ENCODE data around the gene SFMBT2.

SFMBT2 gene

GRCh38 chr10:7410862-7411670, at the start of gene SFMBT2:
SFMBT2 (minus strand) TSS chr10:7411034; CDS start chr10:7381898, 29,136 bp downstream.
- DNase-seq (ENCODE audit: low read depth) = peak; percentile 25

GRCh38 chr10:7460006-7460405, 49.2 kb upstream of the SFMBT2 start:
- no peak for DNase-seq (ENCODE audit: low read depth)

DNA sequence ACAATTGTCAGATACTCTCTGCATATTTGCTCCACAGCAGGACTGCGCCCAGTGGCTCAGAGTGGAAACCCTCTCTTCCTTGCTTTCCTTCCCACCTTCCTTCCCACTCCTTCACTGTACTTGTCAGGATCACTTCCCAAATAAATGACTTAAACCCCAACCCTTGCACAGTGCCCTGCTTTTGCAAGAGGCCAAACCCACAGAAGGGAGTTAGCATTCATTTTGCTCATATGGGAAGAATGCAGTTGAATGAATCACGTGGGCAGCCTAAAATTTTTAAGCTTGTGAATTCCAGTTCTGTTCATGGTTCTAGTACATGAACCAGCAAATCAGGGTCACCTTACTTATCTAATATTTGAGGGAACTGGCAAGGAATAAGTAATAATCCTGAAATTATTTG, 47.7 kb upstream of the SFMBT2 start:
- peak; percentile 11 for DNase-seq (ENCODE audit: low read depth)

- DNase-seq (ENCODE audit: low read depth) = no peak
Measured at GRCh38 chr10:7457478-7458316, 46.9 kb upstream of the SFMBT2 start.

DNA sequence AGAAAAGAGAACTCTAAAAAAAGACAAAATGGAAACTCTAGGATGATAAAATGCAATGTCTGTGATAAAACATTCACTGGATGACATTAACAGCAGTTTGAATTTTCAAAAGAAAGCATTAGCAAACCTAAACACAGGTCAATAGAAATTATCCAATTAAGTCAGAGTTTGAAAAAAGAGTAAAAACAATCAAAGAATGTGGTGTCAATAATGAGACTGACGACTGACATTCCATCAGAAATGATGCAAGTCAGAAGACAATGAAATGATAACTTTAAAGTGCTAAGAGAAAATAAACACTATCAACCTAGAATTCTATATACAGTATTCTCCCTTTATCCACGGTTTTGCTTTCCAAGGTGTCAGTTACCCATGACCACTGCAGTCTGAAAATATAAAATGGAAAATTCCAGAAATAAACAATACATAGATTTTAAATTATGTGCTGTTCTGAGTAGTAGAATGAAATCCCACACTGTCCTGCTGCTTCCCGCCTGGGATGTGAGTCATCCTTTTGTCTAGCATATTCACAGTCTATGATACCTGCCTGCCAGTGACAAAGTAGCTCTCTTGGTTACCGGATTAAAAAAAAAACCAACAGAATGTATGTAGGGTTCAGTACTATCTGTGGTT, 38.3 kb upstream of the SFMBT2 start:
- DNase-seq (ENCODE audit: low read depth) = no peak

DNA sequence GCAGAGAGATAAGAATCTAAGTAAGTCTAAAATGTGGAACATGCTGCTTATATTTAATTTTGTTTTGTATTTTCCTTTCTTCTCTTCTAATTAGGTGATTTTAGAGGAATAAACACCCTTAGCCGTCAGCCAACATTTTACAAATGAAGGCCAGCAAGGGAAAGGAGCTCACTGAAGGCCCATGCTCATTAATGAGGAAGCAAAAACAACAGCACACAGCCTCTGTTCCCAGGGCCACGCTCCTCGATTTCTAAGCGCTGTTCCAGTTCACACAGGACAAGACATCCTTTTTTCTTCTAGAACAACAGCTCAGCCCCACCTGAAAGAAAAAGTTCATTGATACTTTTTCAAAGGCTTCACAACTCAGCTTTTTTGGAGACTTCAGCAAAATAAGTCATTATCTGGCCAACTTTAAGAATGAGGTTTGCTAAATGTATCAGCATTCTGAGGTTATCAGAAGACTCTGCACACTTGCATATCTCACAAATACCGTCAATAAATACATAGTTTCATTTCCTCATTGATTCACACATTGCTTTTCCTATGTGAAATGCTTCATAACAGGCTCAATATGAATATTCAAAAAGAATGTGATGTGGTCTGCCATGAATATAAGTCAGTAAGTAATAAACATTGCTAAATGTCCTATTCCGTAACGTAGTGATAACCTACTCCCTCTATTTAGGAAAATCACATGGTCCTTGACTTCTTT, 34.8 kb upstream of the SFMBT2 start:
- no peak for DNase-seq (ENCODE audit: low read depth)

DNA sequence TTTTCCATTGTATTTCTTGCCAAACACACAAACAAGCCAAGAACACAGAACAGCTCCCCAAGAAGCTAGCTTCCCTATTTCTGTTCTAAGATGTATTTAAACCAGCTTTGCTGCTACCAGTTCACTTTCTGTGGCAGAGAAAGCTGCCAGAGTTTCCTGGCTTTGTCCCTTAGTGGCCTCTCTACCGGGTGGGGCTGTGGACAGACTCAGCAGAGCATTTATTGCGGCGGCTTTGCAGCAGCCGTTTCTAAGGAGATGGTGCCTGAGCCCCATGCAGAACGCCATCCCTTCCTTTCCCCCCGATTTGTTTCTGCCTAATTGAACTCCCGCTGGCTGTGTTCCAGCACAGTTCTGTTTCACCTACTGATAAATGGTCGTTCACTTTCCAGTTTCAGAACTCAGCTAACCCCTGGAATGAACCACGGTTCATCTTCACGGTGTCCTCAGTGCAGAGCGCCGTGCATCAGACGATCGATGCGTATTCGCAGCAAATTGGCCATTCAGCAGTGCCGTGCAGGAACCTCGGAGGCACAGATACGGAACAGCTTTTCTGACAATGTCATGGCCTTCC, 33.8 kb upstream of the SFMBT2 start:
- no peak for DNase-seq (ENCODE audit: low read depth)

GRCh38 chr10:7443036-7443435, 32.2 kb upstream of the SFMBT2 start:
- no peak for DNase-seq (ENCODE audit: low read depth)

- no peak for DNase-seq (ENCODE audit: low read depth)
Measured at GRCh38 chr10:7441403-7442147, 30.7 kb upstream of the SFMBT2 start.

DNA sequence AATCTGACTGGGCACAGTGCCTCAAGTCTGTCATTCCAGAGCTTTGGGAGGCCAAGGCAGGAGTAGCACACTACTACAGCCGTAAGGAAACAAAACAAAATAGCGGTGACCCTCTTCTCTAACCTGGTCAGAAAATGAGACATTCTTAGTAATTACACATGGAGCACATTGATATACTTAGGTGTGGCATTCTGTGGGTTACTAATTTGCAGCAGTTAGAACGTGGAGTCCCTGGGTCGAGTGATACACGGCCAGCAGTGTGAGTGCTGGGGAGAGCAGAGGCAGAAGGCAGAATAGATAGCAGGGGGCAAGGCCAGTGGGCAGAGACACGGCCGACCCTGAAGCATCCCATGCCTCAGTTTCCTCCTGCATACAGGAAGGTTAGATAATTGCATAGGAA, 28.9 kb upstream of the SFMBT2 start:
- DNase-seq (ENCODE audit: low read depth) = no peak

DNA sequence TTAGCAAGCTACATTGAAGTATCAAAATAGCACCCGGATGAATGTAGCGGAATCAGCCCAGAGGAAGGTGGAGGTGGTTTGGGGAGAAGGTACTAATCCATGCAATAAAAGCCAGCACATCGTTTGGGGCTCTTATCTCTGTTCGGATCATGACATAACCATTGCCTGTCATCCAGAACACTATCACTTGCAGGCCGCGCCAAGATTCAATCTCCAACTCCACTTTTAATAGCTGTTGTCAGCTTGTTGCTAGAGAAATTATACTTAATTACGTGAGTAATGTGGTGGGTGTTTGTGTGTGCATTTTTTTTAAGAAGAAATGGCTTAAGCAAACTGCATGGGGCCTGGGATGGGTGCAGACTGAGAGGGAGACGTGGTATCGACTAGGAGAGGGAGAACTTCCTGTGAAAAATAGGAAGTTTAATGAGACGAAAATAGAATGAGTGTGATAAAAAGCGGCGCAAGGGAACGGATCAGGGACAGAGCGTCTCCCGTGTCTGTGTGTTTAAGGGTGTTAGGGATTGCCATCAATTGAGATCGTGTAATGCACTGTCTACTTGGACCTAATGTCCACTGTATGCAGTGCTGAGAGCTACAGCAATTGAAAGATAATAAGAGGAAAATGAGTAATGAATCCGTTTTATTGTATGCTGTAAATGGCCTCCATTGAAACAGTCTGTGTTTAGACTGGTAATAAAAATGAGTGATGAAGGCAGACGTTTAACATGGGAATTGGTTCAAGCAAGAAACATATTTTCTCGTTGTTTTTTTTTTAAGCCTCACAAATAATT, 27.6 kb upstream of the SFMBT2 start:
- DNase-seq (ENCODE audit: low read depth) = no peak

DNA sequence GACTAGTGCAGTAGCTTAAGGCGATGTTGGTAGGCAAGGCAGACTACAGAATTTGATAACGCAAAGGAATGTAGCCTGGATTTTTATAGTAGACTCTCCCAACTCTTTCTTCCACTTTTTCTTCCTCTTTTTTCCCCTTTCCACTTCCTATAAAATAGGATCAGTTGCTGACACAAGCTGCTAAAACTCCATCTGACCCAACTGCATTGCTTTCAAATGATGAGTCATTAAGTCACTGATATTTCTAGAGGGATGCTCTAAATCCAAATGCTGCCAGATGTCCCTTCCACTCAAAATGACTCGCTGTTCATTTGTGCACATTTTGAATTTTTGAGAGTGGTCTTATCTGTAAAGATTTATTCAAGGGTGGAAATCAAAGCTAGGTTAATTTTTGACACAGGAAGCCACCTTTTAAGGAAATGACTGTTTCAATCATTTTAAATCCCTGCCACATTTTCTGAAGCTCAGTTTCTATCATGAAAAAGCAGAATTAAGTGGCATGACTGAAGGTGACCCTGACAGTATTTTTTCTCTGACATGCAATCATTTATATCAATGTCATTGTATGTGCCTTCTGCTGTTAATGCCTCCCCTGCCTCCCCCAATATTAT, 25.8 kb upstream of the SFMBT2 start:
- DNase-seq (ENCODE audit: low read depth) = no peak

DNA sequence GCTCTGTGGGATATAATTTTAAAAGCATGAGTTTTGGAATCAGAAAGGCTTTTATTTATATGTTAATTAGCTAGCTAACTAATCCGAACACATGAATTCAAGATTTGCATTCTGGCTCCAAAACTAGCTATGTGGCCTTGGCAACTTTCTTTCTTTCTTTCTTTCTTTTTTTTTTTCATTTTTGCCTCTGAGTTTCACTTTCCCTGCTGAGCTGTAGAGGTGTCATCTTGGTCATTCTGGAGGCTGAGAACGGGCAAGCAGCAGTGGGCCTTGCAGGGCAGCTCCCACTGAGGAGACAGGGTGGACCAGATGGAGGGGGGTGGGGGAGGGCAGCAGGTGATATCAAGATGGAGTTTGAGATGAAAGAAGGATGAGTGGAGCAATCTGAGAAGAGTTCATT, 24.8 kb upstream of the SFMBT2 start:
- DNase-seq (ENCODE audit: low read depth) = no peak

DNA sequence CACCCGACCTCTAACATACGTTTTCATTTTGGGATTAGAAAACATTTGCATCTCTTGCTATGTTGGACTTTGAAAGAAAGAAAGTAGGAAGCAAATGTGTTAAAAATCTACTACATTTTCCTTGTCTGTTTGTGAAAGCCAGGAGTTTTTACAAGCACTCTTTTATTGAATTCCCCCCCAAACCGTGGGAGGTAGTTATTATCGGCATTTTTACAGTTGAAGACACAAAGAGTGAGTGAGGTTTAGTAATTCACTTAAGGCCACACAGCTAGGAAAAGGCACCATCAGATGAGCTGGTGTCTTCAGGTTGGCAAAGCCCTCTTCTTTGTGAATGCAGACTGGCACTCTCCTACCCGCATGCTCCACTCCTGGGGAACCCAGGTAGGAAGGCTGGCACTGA, 23.5 kb upstream of the SFMBT2 start:
- no peak for DNase-seq (ENCODE audit: low read depth)

DNA sequence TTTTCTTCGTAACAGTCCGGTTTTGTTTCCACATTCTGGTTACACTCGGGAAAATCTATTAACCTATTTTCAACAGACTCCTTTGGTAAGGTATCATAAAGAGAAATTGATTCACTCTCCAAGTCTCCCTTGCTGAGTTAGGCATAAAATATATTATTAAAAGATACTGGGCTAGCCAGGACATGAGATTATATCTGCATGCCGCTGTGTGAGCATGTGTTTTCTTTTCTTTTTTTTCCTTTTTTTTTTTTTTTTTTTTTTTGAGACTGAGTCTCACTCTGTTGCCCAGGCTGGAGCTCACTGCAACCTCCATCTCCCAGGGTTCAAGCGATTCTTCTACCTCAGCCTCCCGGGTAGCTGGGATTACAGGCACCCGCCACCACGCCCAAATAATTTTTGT, 23.0 kb upstream of the SFMBT2 start:
- DNase-seq (ENCODE audit: low read depth) = no peak

GRCh38 chr10:7432884-7433726, 22.3 kb upstream of the SFMBT2 start:
- no peak for DNase-seq (ENCODE audit: low read depth)

GRCh38 chr10:7428673-7429350, 18.0 kb upstream of the SFMBT2 start:
- DNase-seq (ENCODE audit: low read depth) = no peak

- DNase-seq (ENCODE audit: low read depth) = no peak
Measured at GRCh38 chr10:7426349-7426748, 15.5 kb upstream of the SFMBT2 start.
